Calu3 (cell line): ENCODE results near the gene POU5F2. TPM values are rescaled to one million over a fixed set of nuclear protein-coding genes. Genes with fewer than 3 reads are reported as not detected.

Experiments
- Bru-seq: library from RNA; stranded (reverse); fragments of 400-500 nt; gene quantifications from one replicate; lab custom pipeline; 2021; lab: Mats Ljungman, UMichigan
- BruChase-seq, 2 experiments: library from RNA; stranded (reverse); fragments of 400-500 nt; gene quantifications; one replicate each; lab custom pipeline; 2021; lab: Mats Ljungman, UMichigan
- BruUV-seq: library from RNA; stranded (reverse); fragments of 400-500 nt; replicated peaks from 2 replicates; lab custom pipeline; 2021; lab: Mats Ljungman, UMichigan
- CTCF ChIA-PET: fragments of 300-600 bp; sonication (Branson Sonifier 250); formaldehyde crosslinking; loops from one replicate; lab custom pipeline; 2022; ENCODE audit warnings: antibody characterized with exemption; lab: Charles Lee
- DNase-seq: peaks from one replicate; pipeline ENCODE4 v3.0.0; 2022
- H3K27ac Mint-ChIP-seq: one replicate; pipeline ENCODE4 v1.8.0; 2022; ENCODE audit warnings: mixed read lengths; ENCODE audit not compliant: unreplicated experiment
- H3K27me3 Mint-ChIP-seq: one replicate; pipeline ENCODE4 v1.8.0; 2022; ENCODE audit warnings: mixed read lengths; ENCODE audit not compliant: unreplicated experiment
- H3K36me3 Mint-ChIP-seq: one replicate; pipeline ENCODE4 v1.8.0; 2022; ENCODE audit warnings: mild to moderate bottlenecking, moderate library complexity, mixed read lengths; ENCODE audit not compliant: insufficient read depth, unreplicated experiment
- H3K4me1 Mint-ChIP-seq: one replicate; pipeline ENCODE4 v1.8.0; 2022; ENCODE audit warnings: mild to moderate bottlenecking, low read depth, mixed read lengths; ENCODE audit not compliant: unreplicated experiment
- H3K4me3 Mint-ChIP-seq: one replicate; pipeline ENCODE4 v1.8.0; 2022; ENCODE audit warnings: mild to moderate bottlenecking, low read depth, moderate library complexity, mixed read lengths; ENCODE audit not compliant: unreplicated experiment
- H3K9me3 Mint-ChIP-seq: one replicate; pipeline ENCODE4 v1.8.0; 2022; ENCODE audit warnings: low read depth, mixed read lengths; ENCODE audit not compliant: unreplicated experiment
- CTCF ChIP-seq: fragments of 200-600 bp; IDR thresholded peaks from one replicate; pipeline ENCODE4 v1.8.0; 2022; ENCODE audit warnings: antibody characterized with exemption; ENCODE audit not compliant: unreplicated experiment
- intact Hi-C: fragments of 100-400 bp; cut with micrococcal nuclease; formaldehyde crosslinking; loops from one replicate; pipeline ENCODE4 v1.10.0; 2022; ENCODE audit not compliant: unreplicated experiment
- long read RNA-seq: library from polyadenylated mRNA; stranded (forward); transcript quantifications from one replicate; pipeline ENCODE4 v2.0.0, GENCODE V29; 2022
- total RNA-seq: library from RNA; stranded (reverse); gene quantifications from 2 replicates; pipeline ENCODE4 v1.2.3, GENCODE V29; 2022

POU5F2 gene
- total RNA-seq (1.4 and 2.0 TPM in 2 replicates), Bru-seq, nascent RNA (percentile 76 among the genes with signal in this experiment), BruChase-seq, experiment 1, labeled RNA remaining after a 6-hour chase (percentile 76 among the genes with signal in this experiment), BruChase-seq, experiment 2, labeled RNA remaining after a 2-hour chase (percentile 84 among the genes with signal in this experiment)
- long read RNA-seq, result 0 reads

- Mint-ChIP-seq H3K27me3 (no peaks in the 10 kb centered on the region), H3K4me3 (no peak within 1 kb of the TSS), H3K9me3 (no peaks in the 10 kb centered on the region), H3K36me3 (no peaks in the 10 kb centered on the region), H3K4me1 (no peaks in the 10 kb centered on the region), H3K27ac (no peak within 1 kb of the TSS)
- no peak for TF ChIP-seq CTCF
- BruUV-seq, result no TSS peak
- intact Hi-C loops, result no loop called here
- DNase-seq, result no peak
- CTCF ChIA-PET, result no interaction called here
These were observed at the start of gene POU5F2 for GRCh38 chr5:93741136-93741811. Gene POU5F2 (minus strand): TSS chr5:93741600. CDS start chr5:93741563, 37 bp downstream.

GRCh38 chr5:93790401-93790800, 49.0 kb upstream of the POU5F2 start:
- Mint-ChIP-seq H3K36me3 (no peaks in the 10 kb centered on the region), H3K27ac (no peak overlapping the region), H3K4me1 (peaks cover 9% of the 10 kb centered on the region), H3K27me3 (no peaks in the 10 kb centered on the region), H3K4me3 (no peak overlapping the region), H3K9me3 (no peaks in the 10 kb centered on the region)
- intact Hi-C loops, result no loop called here
- no peak for TF ChIP-seq CTCF
- BruUV-seq, result no TSS peak
- no peak for DNase-seq
- CTCF ChIA-PET, result interaction anchor here (1.1 kb wide), 1 partner anchor 108 kb away, joined by 3 read pairs; no protein-coding TSS in a partner anchor

- Mint-ChIP-seq H3K4me1 (peaks cover 9% of the 10 kb centered on the region), H3K4me3 (no peak overlapping the region), H3K27ac (no peak overlapping the region), H3K27me3 (no peaks in the 10 kb centered on the region), H3K36me3 (no peaks in the 10 kb centered on the region), H3K9me3 (no peaks in the 10 kb centered on the region)
- TF ChIP-seq CTCF, result no peak
- intact Hi-C loops, result loop anchor here (2.0 to 5.0 kb wide), 3 partner anchors 167 to 207 kb away; partner anchors contain the start of gene NR2F1
- no TSS peak for BruUV-seq
- DNase-seq, result no peak
- CTCF ChIA-PET, result interaction anchor here (0.7 to 1.7 kb wide), 5 partner anchors 12 to 209 kb away, joined by 3 to 14 read pairs (median 4); partner anchors contain the start of genes NR2F1 and NR2F1-AS1
These were observed 48.0 kb upstream of the POU5F2 start for GRCh38 chr5:93789173-93790067.

- H3K4me1 Mint-ChIP-seq, result peaks cover 9% of the 10 kb centered on the region
- no TSS peak for BruUV-seq
These were observed 46.2 kb upstream of the POU5F2 start for GRCh38 chr5:93787598-93787997.

More at GRCh38 chr5:93787598-93787997, 46.2 kb upstream of the POU5F2 start:
- intact Hi-C loops, result loop anchor here (5.0 kb wide), 2 partner anchors 165 to 180 kb away; no protein-coding TSS in a partner anchor
- Mint-ChIP-seq H3K36me3 (no peaks in the 10 kb centered on the region), H3K27me3 (no peaks in the 10 kb centered on the region), H3K9me3 (no peaks in the 10 kb centered on the region), H3K27ac (no peak overlapping the region), H3K4me3 (no peak overlapping the region)
- CTCF ChIA-PET, result interaction anchor here (0.7 kb wide), 1 partner anchor 864 kb away, joined by 3 read pairs; no protein-coding TSS in a partner anchor
- DNase-seq, result no peak
- no peak for TF ChIP-seq CTCF
